CD4-positive, alpha-beta T cell (primary cell): Measurements from ENCODE around the gene GLRX. TPM values are rescaled to one million over a fixed set of nuclear protein-coding genes. Genes with fewer than 3 reads are reported as not detected.
"Not testable (repeated sequence)": the region's sequence is repeated elsewhere in the genome, so short reads cannot be mapped to it uniquely, and the experiment has no call there.

Experiments
- ATAC-seq: fragments of 200-7000 bp; cut with Tn5 transposase; one replicate; pipeline ENCODE4 v1.10.0; 2022; ENCODE audit warnings: mild to moderate bottlenecking; ENCODE audit not compliant: poor library complexity
- CTCF ChIA-PET: fragments of 350-600 bp; sonication (Branson Sonifier 250); formaldehyde crosslinking; loops from one replicate; lab custom pipeline; 2021; ENCODE audit warnings: antibody characterized with exemption, inconsistent platforms; lab: Charles Lee
- POLR2A ChIA-PET: fragments of 350-600 bp; sonication (Branson Sonifier 250); formaldehyde crosslinking; loops from one replicate; lab custom pipeline; 2021; ENCODE audit warnings: antibody characterized with exemption, inconsistent platforms; lab: Charles Lee
- DNase-seq, 14 experiments: peaks; one replicate each; pipeline ENCODE4 v3.0.0-alpha.2; 2013 to 2020; ENCODE audit warnings: mixed read lengths in 2 of 14
- H3K27ac ChIP-seq, 2 donors: one replicate each; pipeline versions ENCODE4 v1.5.1 to v1.7.0; 2013; ENCODE audit warnings: low read length in 2 of 2, low read depth in 1 of 2, mild to moderate bottlenecking in 1 of 2
- H3K27me3 ChIP-seq, 2 experiments: 1 replicate in 1 of 2; 2 replicates in 1 of 2; pipeline versions ENCODE4 v1.6.1 to v1.7.0; 2013; ENCODE audit warnings: low read length in 2 of 2, control low read depth in 1 of 2, mild to moderate bottlenecking in 1 of 2, moderate library complexity in 1 of 2; ENCODE audit not compliant: insufficient read depth in 2 of 2, control insufficient read depth in 1 of 2
- H3K36me3 ChIP-seq: one replicate; pipeline ENCODE4 v1.6.1; 2013; ENCODE audit warnings: low read length, control low read depth; ENCODE audit not compliant: insufficient read depth
- H3K4me1 ChIP-seq: one replicate; pipeline ENCODE4 v1.6.1; 2013; ENCODE audit warnings: low read length, control low read depth; ENCODE audit not compliant: insufficient read depth
- H3K4me3 ChIP-seq: one replicate; pipeline ENCODE4 v1.5.1; 2013; ENCODE audit warnings: mild to moderate bottlenecking, low read length, moderate library complexity
- H3K9me3 ChIP-seq, 2 experiments: 1 replicate in 1 of 2; 2 replicates in 1 of 2; pipeline versions ENCODE4 v1.6.1 to v1.7.0; 2013; ENCODE audit warnings: low read length in 2 of 2, mild to moderate bottlenecking in 2 of 2, control low read depth in 1 of 2, moderate library complexity in 1 of 2; ENCODE audit not compliant: control insufficient read depth in 1 of 2, insufficient read depth in 1 of 2
- H3K27ac Mint-ChIP-seq: one replicate; pipeline ENCODE4 v1.8.0; 2020; ENCODE audit warnings: mixed read lengths
- H3K27me3 Mint-ChIP-seq: one replicate; pipeline ENCODE4 v1.8.0; 2021; ENCODE audit warnings: mixed read lengths
- H3K36me3 Mint-ChIP-seq: one replicate; pipeline ENCODE4 v1.8.0; 2021; ENCODE audit warnings: low read depth, mixed read lengths
- H3K4me1 Mint-ChIP-seq: one replicate; pipeline ENCODE4 v1.8.0; 2021; ENCODE audit warnings: low read depth, mixed read lengths
- H3K4me3 Mint-ChIP-seq: one replicate; pipeline ENCODE4 v1.8.0; 2020; ENCODE audit warnings: mild to moderate bottlenecking, mixed read lengths
- H3K9me3 Mint-ChIP-seq: one replicate; pipeline ENCODE4 v1.8.0; 2020; ENCODE audit warnings: mixed read lengths
- intact Hi-C, 2 experiments: fragments of 100-400 bp; cut with DNase I in 1 of 2; cut with micrococcal nuclease in 1 of 2; formaldehyde crosslinking; loops; one replicate each; pipeline versions ENCODE4 v1.15.1 to v1.9.0; 2023 to 2025; cut with DNase I, micrococcal nuclease
- total RNA-seq, 174 experiments: library from RNA in 2 of 174; stranded (reverse) in 2 of 174; gene quantifications; one replicate each; pipeline ENCODE4 v1.2.3 and lab custom pipeline; 2021 to 2026
- TF ChIP-seq, protein P1 (sequence below): fragments of 200-600 bp; IDR thresholded peaks from one replicate; pipeline ENCODE4 v1.8.0; 2022; ENCODE audit warnings: antibody characterized with exemption, mild to moderate bottlenecking

The GLRX gene
- total RNA-seq, 2 experiments from 2014 or later = 16.9 to 18.7 TPM

DNA sequence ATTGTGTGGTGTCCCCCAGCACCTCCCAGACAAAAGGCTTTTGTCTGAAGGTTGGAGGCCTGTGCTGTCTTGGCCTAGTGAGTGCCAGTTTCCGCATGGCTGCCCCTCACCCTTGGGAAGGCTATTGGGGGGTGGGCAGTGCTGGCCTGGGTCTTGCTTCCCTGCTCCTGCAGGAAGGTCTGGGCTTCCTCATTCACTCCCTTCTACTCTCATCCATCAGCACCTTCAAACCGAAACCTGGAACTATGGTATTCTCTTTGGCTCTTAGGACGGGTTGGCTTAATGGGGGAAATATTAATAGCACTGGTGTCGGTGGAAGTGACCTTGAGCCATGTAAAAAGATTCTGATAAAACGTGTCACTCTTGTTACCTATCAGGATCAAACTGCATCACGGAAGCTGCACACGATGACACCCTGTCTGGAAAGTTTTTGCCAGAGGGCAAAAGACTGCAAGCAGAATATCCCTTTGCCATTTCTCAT, 34.0 kb upstream of the GLRX start:
- Histone ChIP-seq H3K4me3 (no peak overlapping the region), H3K9me3 (no peaks in the 10 kb centered on the region), H3K27me3 (no peaks in the 10 kb centered on the region), H3K27ac (no peak overlapping the region), H3K4me1 (peaks cover 8% of the 10 kb centered on the region), H3K36me3 (no peaks in the 10 kb centered on the region)
- H3K27me3 Mint-ChIP-seq = peaks cover 13% of the 10 kb centered on the region
- no peaks in the 10 kb centered on the region for H3K36me3 Mint-ChIP-seq
- H3K9me3 Mint-ChIP-seq = no peaks in the 10 kb centered on the region
- ATAC-seq (no peak), DNase-seq (no peak)
- H3K27ac Mint-ChIP-seq = no peak overlapping the region
- H3K4me1 Mint-ChIP-seq = peaks cover 24% of the 10 kb centered on the region
- ChIA-PET POLR2A (no interaction called here), CTCF (interaction anchor here (2.4 kb wide), 1 partner anchor 75 kb away, joined by 8 read pairs; no protein-coding TSS in a partner anchor)
- intact Hi-C loops = no loop called here
- no peak overlapping the region for H3K4me3 Mint-ChIP-seq
- TF ChIP-seq, protein P1, sequence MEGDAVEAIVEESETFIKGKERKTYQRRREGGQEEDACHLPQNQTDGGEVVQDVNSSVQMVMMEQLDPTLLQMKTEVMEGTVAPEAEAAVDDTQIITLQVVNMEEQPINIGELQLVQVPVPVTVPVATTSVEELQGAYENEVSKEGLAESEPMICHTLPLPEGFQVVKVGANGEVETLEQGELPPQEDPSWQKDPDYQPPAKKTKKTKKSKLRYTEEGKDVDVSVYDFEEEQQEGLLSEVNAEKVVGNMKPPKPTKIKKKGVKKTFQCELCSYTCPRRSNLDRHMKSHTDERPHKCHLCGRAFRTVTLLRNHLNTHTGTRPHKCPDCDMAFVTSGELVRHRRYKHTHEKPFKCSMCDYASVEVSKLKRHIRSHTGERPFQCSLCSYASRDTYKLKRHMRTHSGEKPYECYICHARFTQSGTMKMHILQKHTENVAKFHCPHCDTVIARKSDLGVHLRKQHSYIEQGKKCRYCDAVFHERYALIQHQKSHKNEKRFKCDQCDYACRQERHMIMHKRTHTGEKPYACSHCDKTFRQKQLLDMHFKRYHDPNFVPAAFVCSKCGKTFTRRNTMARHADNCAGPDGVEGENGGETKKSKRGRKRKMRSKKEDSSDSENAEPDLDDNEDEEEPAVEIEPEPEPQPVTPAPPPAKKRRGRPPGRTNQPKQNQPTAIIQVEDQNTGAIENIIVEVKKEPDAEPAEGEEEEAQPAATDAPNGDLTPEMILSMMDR = no peak

DNA sequence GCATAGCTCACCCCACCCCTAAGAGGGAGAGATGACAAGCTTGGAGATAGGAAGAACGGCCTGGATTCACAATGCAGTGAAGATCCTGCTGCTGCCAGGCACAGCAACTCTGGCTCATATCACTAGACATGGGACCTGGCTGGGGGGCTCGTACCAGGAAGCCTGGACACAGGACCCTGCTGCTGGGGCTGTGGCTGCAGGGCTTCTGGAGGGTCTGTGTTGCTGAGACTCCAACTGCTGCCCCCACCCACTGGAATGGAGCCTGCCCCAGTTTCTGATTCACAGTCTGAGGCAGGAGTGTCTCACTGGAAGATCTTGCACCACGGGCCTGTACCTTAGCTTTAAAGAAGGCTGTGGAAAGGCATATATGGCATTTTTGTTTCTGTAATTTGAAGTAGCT, 31.0 kb upstream of the GLRX start:
- H3K4me3 Mint-ChIP-seq = no peak overlapping the region

DNA sequence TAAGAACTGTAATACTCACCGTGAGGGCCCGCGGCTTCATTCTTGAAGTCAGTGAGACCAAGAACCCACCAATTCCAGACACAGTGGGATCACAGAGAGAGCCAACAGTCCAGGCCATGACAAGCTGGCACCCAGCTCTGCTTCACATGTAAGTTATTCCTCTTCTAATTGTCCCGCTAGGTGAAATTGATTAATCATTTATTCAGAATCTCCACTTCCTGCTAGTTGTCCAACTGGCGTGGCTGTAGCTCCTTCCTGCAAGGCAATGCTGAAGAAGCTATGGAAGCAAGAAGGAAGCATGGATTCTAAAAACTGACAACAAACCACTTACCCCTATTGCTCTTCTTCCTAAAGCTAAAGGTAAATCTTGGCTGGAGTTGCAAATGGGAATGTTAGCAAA, 30.0 kb upstream of the GLRX start:
- Histone ChIP-seq H3K9me3 (no peaks in the 10 kb centered on the region), H3K27ac (no peak overlapping the region), H3K27me3 (peaks cover 0 to 3% of the 10 kb centered on the region in 2 experiments), H3K4me3 (no peak overlapping the region), H3K4me1 (no peaks in the 10 kb centered on the region), H3K36me3 (no peaks in the 10 kb centered on the region)
- POLR2A ChIA-PET = no interaction called here
- TF ChIP-seq, protein P1 = no peak
- Mint-ChIP-seq H3K9me3 (no peaks in the 10 kb centered on the region), H3K27ac (no peak overlapping the region), H3K27me3 (no peaks in the 10 kb centered on the region), H3K4me3 (no peak overlapping the region), H3K4me1 (no peaks in the 10 kb centered on the region), H3K36me3 (no peaks in the 10 kb centered on the region)
- CTCF ChIA-PET = interaction anchor here (1.0 to 2.6 kb wide), 4 partner anchors 18 to 483 kb away, joined by 3 to 10 read pairs (median 3); no protein-coding TSS in a partner anchor
- intact Hi-C loops = no loop called here
- DNase-seq (no peak), ATAC-seq (no peak)

More for the DNA sequence above, 31.0 kb upstream of the GLRX start:
- TF ChIP-seq, protein P1 = no peak
- POLR2A ChIA-PET = interaction anchor here (1.4 kb wide), 1 partner anchor 492 kb away, joined by 3 read pairs; no protein-coding TSS in a partner anchor
- Histone ChIP-seq H3K9me3 (no peaks in the 10 kb centered on the region), H3K27me3 (no peaks in the 10 kb centered on the region), H3K36me3 (no peaks in the 10 kb centered on the region), H3K4me3 (no peak overlapping the region), H3K27ac (no peak overlapping the region), H3K4me1 (peaks cover 2% of the 10 kb centered on the region)
- CTCF ChIA-PET = interaction anchor here (1.0 to 2.6 kb wide), 3 partner anchors 41 to 482 kb away, joined by 3 to 10 read pairs (median 3); no protein-coding TSS in a partner anchor
- DNase-seq (no peak), ATAC-seq (no peak)
- peaks cover 5% of the 10 kb centered on the region for H3K4me1 Mint-ChIP-seq
- no peaks in the 10 kb centered on the region for H3K27me3 Mint-ChIP-seq
- H3K36me3 Mint-ChIP-seq = no peaks in the 10 kb centered on the region
- intact Hi-C loops = no loop called here
- no peak overlapping the region for H3K27ac Mint-ChIP-seq
- H3K9me3 Mint-ChIP-seq = no peaks in the 10 kb centered on the region

DNA sequence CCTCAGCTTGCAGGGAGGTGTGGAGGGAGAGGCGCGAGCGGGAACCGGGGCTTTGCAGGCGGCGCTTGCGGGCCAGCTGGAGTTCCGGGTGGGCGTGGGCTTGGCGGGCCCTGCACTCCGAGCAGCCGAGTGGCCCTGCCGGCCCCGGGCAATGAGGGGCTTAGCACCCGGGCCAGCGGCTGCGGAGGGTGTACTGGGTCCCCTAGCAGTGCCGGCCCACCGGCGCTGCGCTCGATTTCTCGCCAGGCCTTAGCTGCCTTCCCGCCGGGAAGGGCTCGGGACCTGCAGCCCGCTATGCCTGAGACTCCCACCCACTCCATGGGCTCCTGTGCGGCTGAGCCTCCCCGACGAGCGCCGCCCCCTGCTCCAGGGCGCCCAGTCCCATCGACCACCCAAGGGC, 28.6 kb upstream of the GLRX start:
- H3K36me3 Mint-ChIP-seq, H3K4me1 Mint-ChIP-seq, H3K4me3 ChIP-seq, ATAC-seq, H3K36me3 ChIP-seq, H3K9me3 ChIP-seq, H3K9me3 Mint-ChIP-seq, DNase-seq, intact Hi-C loops, POLR2A ChIA-PET, H3K4me1 ChIP-seq, H3K4me3 Mint-ChIP-seq, H3K27me3 ChIP-seq, H3K27ac ChIP-seq, H3K27me3 Mint-ChIP-seq, H3K27ac Mint-ChIP-seq: not testable (repeated sequence)
- CTCF ChIA-PET = interaction anchor here (2.6 kb wide), 1 partner anchor 70 kb away, joined by 10 read pairs; no protein-coding TSS in a partner anchor
